ENCODE data around the gene ANTXR2. TPM values are rescaled to one million over a fixed set of nuclear protein-coding genes. Genes with fewer than 3 reads are reported as not detected.

Gene ANTXR2
- total RNA-seq, 2 experiments from 2014 or later, result not detected

GRCh38 chr4:80101792-80102116 lies 28.7 kb upstream of the ANTXR2 start:
- no peak overlapping the region for H3K4me2 ChIP-seq (ENCODE audit: low read length)
- H2AFZ ChIP-seq (ENCODE audit: low read length), result no peak overlapping the region
- CTCF ChIA-PET (ENCODE audit: unreplicated experiment), result no interaction called here
- H3K79me2 ChIP-seq (ENCODE audit: insufficient read depth, low read depth, low read length), result no peaks in the 10 kb centered on the region
- no peaks in the 10 kb centered on the region for H4K20me1 ChIP-seq (ENCODE audit: insufficient read depth, low read length)
- no peak overlapping the region for H3K4me3 ChIP-seq (ENCODE audit: low read depth, low read length, poor library complexity, severe bottlenecking)
- H3K36me3 ChIP-seq (ENCODE audit: insufficient read depth, low read length), result no peaks in the 10 kb centered on the region
- BruUV-seq (replicated peaks), result no TSS peak
- intact Hi-C loops (cut with micrococcal nuclease; ENCODE audit: unreplicated experiment), result no loop called here
- H3K9me3 ChIP-seq (ENCODE audit: low read length), result no peaks in the 10 kb centered on the region
- no peak for DNase-seq (ENCODE audit: low spot score)
- no peak for TF ChIP-seq EZH2phosphoT487 (IDR thresholded peaks at IDR 0.05; ENCODE audit: borderline replicate concordance, low read depth, low read length)
- TF ChIP-seq, protein P1, sequence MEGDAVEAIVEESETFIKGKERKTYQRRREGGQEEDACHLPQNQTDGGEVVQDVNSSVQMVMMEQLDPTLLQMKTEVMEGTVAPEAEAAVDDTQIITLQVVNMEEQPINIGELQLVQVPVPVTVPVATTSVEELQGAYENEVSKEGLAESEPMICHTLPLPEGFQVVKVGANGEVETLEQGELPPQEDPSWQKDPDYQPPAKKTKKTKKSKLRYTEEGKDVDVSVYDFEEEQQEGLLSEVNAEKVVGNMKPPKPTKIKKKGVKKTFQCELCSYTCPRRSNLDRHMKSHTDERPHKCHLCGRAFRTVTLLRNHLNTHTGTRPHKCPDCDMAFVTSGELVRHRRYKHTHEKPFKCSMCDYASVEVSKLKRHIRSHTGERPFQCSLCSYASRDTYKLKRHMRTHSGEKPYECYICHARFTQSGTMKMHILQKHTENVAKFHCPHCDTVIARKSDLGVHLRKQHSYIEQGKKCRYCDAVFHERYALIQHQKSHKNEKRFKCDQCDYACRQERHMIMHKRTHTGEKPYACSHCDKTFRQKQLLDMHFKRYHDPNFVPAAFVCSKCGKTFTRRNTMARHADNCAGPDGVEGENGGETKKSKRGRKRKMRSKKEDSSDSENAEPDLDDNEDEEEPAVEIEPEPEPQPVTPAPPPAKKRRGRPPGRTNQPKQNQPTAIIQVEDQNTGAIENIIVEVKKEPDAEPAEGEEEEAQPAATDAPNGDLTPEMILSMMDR (conservative IDR thresholded peaks at IDR 0.05; ENCODE audit: low read length), result no peak
- H3K27ac ChIP-seq (ENCODE audit: low read depth, low read length, poor library complexity, severe bottlenecking), result no peak overlapping the region
- no peaks in the 10 kb centered on the region for H3K4me1 ChIP-seq (ENCODE audit: insufficient read depth, low read length, poor library complexity, severe bottlenecking)
- no peaks in the 10 kb centered on the region for H3K9me2 ChIP-seq (ENCODE audit: insufficient read depth, low read length)
- POLR2A ChIA-PET, result interaction anchor here (0.7 kb wide), 1 partner anchor 1100 kb away, joined by 3 read pairs; no protein-coding TSS in a partner anchor

DNA sequence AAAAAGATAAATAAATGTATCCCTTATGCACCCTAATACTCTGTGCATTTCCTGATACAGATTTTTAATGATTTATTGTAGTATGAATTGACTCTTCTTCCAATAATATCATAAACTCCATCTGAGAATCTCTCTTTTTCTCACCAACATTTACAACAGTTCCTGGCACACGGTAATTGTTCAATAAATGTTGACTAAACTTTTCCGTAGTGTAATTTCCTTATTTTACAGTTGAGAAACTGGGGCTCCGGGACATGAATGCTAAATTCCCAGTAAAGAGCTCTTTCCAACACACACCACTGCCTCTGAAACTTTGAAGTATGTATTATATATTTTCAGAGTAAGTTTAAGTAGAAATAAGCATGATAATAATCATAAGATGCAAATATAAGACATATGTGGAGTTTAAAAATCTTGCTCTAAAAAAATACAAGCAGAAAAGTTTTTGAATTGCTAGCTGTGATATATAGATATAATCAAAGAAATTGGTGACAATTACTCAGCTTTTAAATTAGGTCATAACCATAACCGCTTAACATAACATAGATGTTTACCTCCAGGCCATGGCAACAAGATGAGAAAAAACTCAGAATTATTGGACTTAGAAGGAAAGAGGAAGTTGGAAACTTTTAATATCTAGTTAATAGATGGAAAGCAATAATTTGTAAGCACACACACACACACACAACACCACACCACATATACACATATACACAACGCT lies 28.2 kb upstream of the ANTXR2 start:
- POLR2A ChIA-PET, result interaction anchor here (0.7 kb wide), 1 partner anchor 1100 kb away, joined by 3 read pairs; no protein-coding TSS in a partner anchor
- intact Hi-C loops (cut with micrococcal nuclease; ENCODE audit: unreplicated experiment), result no loop called here

DNA sequence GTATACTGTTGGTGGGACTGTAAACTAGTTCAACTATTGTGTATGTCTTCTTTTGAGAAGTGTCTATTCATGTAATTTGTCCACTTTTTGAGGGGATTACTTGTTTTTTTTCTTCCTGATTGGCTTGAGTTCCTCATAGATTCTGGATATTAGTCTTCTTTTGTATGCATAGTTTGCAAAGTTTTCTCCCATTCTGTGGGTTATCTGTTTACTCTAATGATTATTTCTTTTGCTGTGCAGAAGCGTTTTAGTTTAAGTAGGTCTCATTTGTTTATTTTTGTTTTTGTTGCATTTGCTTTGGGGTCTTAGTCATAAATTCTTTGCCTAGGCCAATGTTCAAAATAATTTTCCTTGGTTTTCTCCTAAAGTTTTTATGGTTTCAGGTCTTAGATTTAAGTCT lies 26.6 kb upstream of the ANTXR2 start:
- Histone ChIP-seq H3K79me2 (ENCODE audit: insufficient read depth, low read depth, low read length) (no peaks in the 10 kb centered on the region), H3K9me2 (ENCODE audit: insufficient read depth, low read length) (no peaks in the 10 kb centered on the region), H3K4me1 (ENCODE audit: insufficient read depth, low read length, poor library complexity, severe bottlenecking) (no peaks in the 10 kb centered on the region), H3K4me2 (ENCODE audit: low read length) (no peak overlapping the region), H4K20me1 (ENCODE audit: insufficient read depth, low read length) (no peaks in the 10 kb centered on the region), H3K36me3 (ENCODE audit: insufficient read depth, low read length) (no peaks in the 10 kb centered on the region), H3K27ac (ENCODE audit: low read depth, low read length, poor library complexity, severe bottlenecking) (no peak overlapping the region), H3K9me3 (ENCODE audit: low read length) (no peaks in the 10 kb centered on the region), H3K4me3 (ENCODE audit: low read depth, low read length, poor library complexity, severe bottlenecking) (no peak overlapping the region), H2AFZ (ENCODE audit: low read length) (no peak overlapping the region)
- POLR2A ChIA-PET, result no interaction called here
- TF ChIP-seq EZH2phosphoT487 (IDR thresholded peaks at IDR 0.05; ENCODE audit: borderline replicate concordance, low read depth, low read length), result no peak
- TF ChIP-seq, protein P1 (conservative IDR thresholded peaks at IDR 0.05; ENCODE audit: low read length), result no peak
- intact Hi-C loops (cut with micrococcal nuclease; ENCODE audit: unreplicated experiment), result no loop called here
- DNase-seq (ENCODE audit: low spot score), result no peak
- BruUV-seq (replicated peaks), result no TSS peak
- CTCF ChIA-PET (ENCODE audit: unreplicated experiment), result no interaction called here

More for the DNA sequence above, 28.2 kb upstream of the ANTXR2 start:
- H2AFZ ChIP-seq (ENCODE audit: low read length), result no peak overlapping the region
- CTCF ChIA-PET (ENCODE audit: unreplicated experiment), result no interaction called here
- no peak overlapping the region for H3K4me2 ChIP-seq (ENCODE audit: low read length)
- H3K4me1 ChIP-seq (ENCODE audit: insufficient read depth, low read length, poor library complexity, severe bottlenecking), result no peaks in the 10 kb centered on the region
- no peaks in the 10 kb centered on the region for H3K79me2 ChIP-seq (ENCODE audit: insufficient read depth, low read depth, low read length)
- no peak for DNase-seq (ENCODE audit: low spot score)
- no TSS peak for BruUV-seq (replicated peaks)
- H4K20me1 ChIP-seq (ENCODE audit: insufficient read depth, low read length), result no peaks in the 10 kb centered on the region
- H3K9me3 ChIP-seq (ENCODE audit: low read length), result no peaks in the 10 kb centered on the region
- H3K9me2 ChIP-seq (ENCODE audit: insufficient read depth, low read length), result no peaks in the 10 kb centered on the region
- TF ChIP-seq EZH2phosphoT487 (IDR thresholded peaks at IDR 0.05; ENCODE audit: borderline replicate concordance, low read depth, low read length), result no peak
- TF ChIP-seq, protein P1 (conservative IDR thresholded peaks at IDR 0.05; ENCODE audit: low read length), result no peak
- H3K4me3 ChIP-seq (ENCODE audit: low read depth, low read length, poor library complexity, severe bottlenecking), result no peak overlapping the region
- H3K27ac ChIP-seq (ENCODE audit: low read depth, low read length, poor library complexity, severe bottlenecking), result no peak overlapping the region
- H3K36me3 ChIP-seq (ENCODE audit: insufficient read depth, low read length), result no peaks in the 10 kb centered on the region
